Activated naive CD4-positive, alpha-beta T cell treated with Interleukin-2 at 50 U/mL for 16 hours (primary cell): ENCODE results near the gene CFAP46.

Experiments used
- DNase-seq: peaks from one replicate; pipeline ENCODE4 v3.0.0-alpha.2; 2020

CFAP46 gene

GRCh38 chr10:132762267-132762666 lies 180.1 kb downstream of the CFAP46 start:
- DNase-seq: no peak

GRCh38 chr10:132761395-132762060 lies 180.8 kb downstream of the CFAP46 start:
- no peak for DNase-seq

- DNase-seq: no peak
These were observed 183.5 kb downstream of the CFAP46 start for GRCh38 chr10:132758865-132759264.
